Activated T-helper 2 cell treated with anti-CD3 and anti-CD28 coated beads, Interferon-gamma antibody, Interleukin-2, Interleukin-4, amounts not matched to agents 10 μg/mL and 5 μg/mL and 100 μg/mL, durations not matched to agents 14 hours and 24 hours and 36 hours (primary cell): ENCODE data around the gene RTTN. TPM values are rescaled to one million over a fixed set of nuclear protein-coding genes. Genes with fewer than 3 reads are reported as not detected.

Experiments
- DNase-seq: peaks from one replicate; pipeline ENCODE4 v3.0.0; 2021; ENCODE audit warnings: low spot score
- H3K27ac Mint-ChIP-seq: one replicate; pipeline ENCODE4 v1.8.0; 2021; ENCODE audit warnings: mixed read lengths
- H3K27me3 Mint-ChIP-seq: one replicate; pipeline ENCODE4 v1.8.0; 2021; ENCODE audit warnings: low read depth, mixed read lengths
- H3K36me3 Mint-ChIP-seq: one replicate; pipeline ENCODE4 v1.8.0; 2021; ENCODE audit warnings: low read depth, mixed read lengths
- H3K4me1 Mint-ChIP-seq: one replicate; pipeline ENCODE4 v1.8.0; 2021; ENCODE audit warnings: low read depth, mixed read lengths
- H3K4me3 Mint-ChIP-seq: one replicate; pipeline ENCODE4 v1.8.0; 2021; ENCODE audit warnings: low read depth, mild to moderate bottlenecking, moderate library complexity, mixed read lengths
- H3K9me3 Mint-ChIP-seq: one replicate; pipeline ENCODE4 v1.8.0; 2021; ENCODE audit warnings: mixed read lengths
- intact Hi-C: fragments of 100-400 bp; cut with micrococcal nuclease; formaldehyde crosslinking; loops from one replicate; pipeline ENCODE4 v1.15.1; 2023
- total RNA-seq: library from RNA; stranded (reverse); gene quantifications from 2 replicates; pipeline ENCODE4 v1.2.3, GENCODE V29; 2022

The RTTN gene
- total RNA-seq, 1 donor from 2014 or later, result 21.0 TPM

DNA sequence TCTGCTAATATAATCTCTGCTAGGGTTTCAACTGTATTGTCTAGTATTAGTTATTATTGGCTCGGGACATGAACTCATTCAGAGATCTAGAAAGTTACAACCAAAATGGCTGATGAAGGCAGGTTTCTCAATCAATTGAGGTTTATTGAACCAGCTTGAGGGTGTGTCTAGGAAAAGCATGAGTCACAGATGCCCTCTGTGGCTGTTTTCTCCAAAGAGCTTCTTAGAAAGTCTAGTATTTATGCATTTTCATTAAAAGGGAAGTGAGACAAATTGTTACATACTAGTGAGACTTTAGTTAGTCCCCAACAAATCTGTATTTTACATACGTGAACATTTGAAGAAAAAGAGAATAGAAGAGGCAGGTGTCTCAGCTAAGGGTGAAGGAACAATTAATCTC lies 23.0 kb upstream of the RTTN start:
- Mint-ChIP-seq H3K27ac (no peak overlapping the region), H3K4me3 (no peak overlapping the region), H3K36me3 (no peaks in the 10 kb centered on the region), H3K27me3 (peaks cover 2% of the 10 kb centered on the region), H3K4me1 (no peaks in the 10 kb centered on the region), H3K9me3 (peaks cover 22% of the 10 kb centered on the region)
- no peak for DNase-seq
- intact Hi-C loops, result no loop called here

DNA sequence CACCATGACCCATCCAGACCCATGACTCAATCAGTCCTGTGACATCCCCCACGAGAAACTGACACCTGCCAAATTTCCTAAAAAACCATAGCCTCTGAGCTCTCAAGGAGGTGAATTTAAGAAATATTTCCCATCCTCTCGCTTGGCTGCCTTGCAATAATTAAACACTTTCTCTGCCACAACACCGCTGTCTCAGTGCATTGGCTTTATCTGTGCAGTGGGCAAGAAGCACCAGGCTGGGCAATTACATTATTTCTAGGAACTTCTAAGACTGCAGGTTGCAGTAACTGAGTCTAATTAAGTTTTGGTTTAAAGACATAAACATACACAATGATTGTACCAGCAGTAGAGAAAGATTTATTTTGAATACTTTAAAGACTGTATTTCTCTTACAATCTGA lies 22.0 kb upstream of the RTTN start:
- intact Hi-C loops, result no loop called here
- Mint-ChIP-seq H3K4me1 (no peaks in the 10 kb centered on the region), H3K27ac (no peak overlapping the region), H3K27me3 (peaks cover 11% of the 10 kb centered on the region), H3K9me3 (peaks cover 22% of the 10 kb centered on the region), H3K4me3 (no peak overlapping the region), H3K36me3 (no peaks in the 10 kb centered on the region)
- DNase-seq, result no peak

DNA sequence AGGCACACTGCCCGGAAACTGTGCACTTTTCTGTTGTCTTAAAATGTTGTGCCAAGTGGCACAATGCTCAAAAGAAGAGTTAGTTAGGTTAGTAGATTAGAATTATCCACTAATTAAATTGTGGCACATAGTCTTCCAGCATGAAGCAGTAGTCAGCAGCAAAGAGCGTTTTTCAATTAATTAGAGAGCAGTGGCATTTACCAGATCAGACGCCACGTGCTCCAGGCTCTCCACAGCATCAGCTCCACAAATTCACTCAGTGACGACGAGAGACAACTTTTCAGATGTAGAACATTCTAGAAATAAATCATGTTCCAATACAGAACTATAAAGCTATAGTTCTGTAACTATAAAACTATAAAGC lies 16.4 kb upstream of the RTTN start:
- H3K27ac Mint-ChIP-seq, result no peak overlapping the region
- H3K36me3 Mint-ChIP-seq, result no peaks in the 10 kb centered on the region
- H3K27me3 Mint-ChIP-seq, result peaks cover 37% of the 10 kb centered on the region
- peaks cover under 1% of the 10 kb centered on the region for H3K9me3 Mint-ChIP-seq
- DNase-seq, result no peak
- intact Hi-C loops, result no loop called here
- H3K4me3 Mint-ChIP-seq, result no peak overlapping the region
- no peaks in the 10 kb centered on the region for H3K4me1 Mint-ChIP-seq

GRCh38 chr18:70221156-70221914 lies 15.8 kb upstream of the RTTN start:
- intact Hi-C loops, result no loop called here
- H3K4me1 Mint-ChIP-seq, result no peaks in the 10 kb centered on the region
- no peaks in the 10 kb centered on the region for H3K36me3 Mint-ChIP-seq
- peaks cover 37% of the 10 kb centered on the region for H3K27me3 Mint-ChIP-seq
- DNase-seq, result no peak
- no peak overlapping the region for H3K27ac Mint-ChIP-seq
- H3K9me3 Mint-ChIP-seq, result no peaks in the 10 kb centered on the region
- H3K4me3 Mint-ChIP-seq, result no peak overlapping the region

DNA sequence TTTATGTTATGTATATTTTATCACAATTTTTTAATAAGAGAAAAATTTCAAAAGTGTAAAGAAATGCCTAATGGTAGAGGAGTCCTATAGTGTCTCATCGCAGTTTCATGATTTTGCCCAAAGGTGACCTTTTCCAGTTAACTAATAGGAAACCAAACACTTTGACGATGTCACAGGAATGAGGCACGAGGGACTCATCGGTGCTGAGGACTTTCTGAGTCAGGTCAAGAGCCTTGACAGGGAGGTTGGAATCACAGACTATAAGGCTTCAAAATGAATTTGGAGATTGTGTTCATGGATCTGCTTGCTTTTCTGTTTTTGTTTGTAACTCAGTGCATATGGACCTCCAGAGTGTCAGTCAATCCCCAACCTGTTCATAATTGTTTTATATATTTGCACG lies 15.1 kb upstream of the RTTN start:
- Mint-ChIP-seq H3K27me3 (peaks cover 37% of the 10 kb centered on the region), H3K4me3 (no peak overlapping the region), H3K36me3 (no peaks in the 10 kb centered on the region), H3K27ac (no peak overlapping the region), H3K9me3 (no peaks in the 10 kb centered on the region), H3K4me1 (no peaks in the 10 kb centered on the region)
- intact Hi-C loops, result no loop called here
- DNase-seq, result no peak

DNA sequence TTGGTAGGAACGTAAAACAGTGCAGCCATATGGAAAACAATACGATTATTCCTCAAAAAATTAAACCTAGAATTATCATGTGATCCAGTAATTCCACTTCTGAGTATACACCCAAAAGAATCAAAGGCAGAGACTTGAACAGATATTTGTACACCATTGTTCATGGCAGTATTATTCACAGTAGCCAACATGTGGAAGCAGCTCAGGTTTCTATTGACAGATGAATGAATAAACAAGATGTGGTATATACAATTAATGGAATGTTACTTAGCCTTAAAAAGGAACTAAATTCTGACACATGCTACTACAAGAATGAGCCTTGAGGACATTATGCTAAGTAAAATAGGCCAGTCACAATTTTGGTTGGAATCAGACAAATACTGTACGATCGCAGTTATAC lies 14.2 kb upstream of the RTTN start:
- intact Hi-C loops, result no loop called here
- H3K36me3 Mint-ChIP-seq, result no peaks in the 10 kb centered on the region
- no peak overlapping the region for H3K4me3 Mint-ChIP-seq
- H3K27me3 Mint-ChIP-seq, result peaks cover 37% of the 10 kb centered on the region
- H3K4me1 Mint-ChIP-seq, result no peaks in the 10 kb centered on the region
- no peak for DNase-seq
- H3K27ac Mint-ChIP-seq, result no peak overlapping the region
- H3K9me3 Mint-ChIP-seq, result no peaks in the 10 kb centered on the region

DNA sequence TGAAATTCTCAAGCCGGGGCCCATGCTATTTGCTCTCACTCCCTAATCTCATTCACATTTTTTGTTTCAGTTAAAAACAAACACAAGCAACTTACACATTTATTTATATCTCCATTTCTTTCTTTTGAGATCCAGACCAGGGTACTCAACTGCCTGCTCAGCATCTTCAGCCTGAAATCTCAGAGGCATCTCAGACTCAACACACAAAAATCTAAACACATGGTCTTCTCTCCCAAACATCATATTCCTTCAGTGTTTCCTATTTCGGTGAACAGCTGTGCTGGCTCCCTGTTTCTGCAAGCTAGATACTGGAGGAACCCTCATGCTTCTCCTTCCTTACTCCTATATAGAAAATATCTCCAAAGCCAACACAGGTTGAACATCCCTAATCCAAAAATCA lies 11.3 kb upstream of the RTTN start:
- Mint-ChIP-seq H3K9me3 (no peaks in the 10 kb centered on the region), H3K36me3 (no peaks in the 10 kb centered on the region), H3K27me3 (peaks cover 38% of the 10 kb centered on the region), H3K4me3 (no peak overlapping the region), H3K27ac (no peak overlapping the region), H3K4me1 (no peaks in the 10 kb centered on the region)
- no peak for DNase-seq
- intact Hi-C loops, result no loop called here

DNA sequence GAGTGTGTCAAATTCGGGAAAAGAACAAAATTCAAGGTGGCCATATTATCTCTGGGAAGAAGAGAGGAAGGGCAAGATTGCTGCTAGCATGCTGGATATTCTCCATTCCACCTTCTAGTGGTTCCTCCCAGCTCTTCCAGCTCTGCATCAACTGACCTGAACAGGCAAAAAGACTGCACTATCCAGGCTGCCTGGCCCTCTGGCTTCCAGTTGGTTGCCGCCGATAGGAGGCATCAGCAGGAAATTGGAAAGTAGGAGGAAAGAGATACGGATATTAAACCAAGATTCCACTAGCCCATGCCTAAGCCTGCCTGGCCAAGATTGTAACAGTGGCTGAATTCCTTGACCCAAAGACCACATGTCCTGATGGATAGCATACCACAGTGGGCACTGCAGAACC lies 1.7 kb upstream of the RTTN start:
- no peak overlapping the region for H3K4me3 Mint-ChIP-seq
- peaks cover 17% of the 10 kb centered on the region for H3K27me3 Mint-ChIP-seq
- H3K9me3 Mint-ChIP-seq, result no peaks in the 10 kb centered on the region
- no peak for DNase-seq
- peaks cover 3% of the 10 kb centered on the region for H3K36me3 Mint-ChIP-seq
- peaks cover 21% of the 10 kb centered on the region for H3K4me1 Mint-ChIP-seq
- H3K27ac Mint-ChIP-seq, result no peak overlapping the region
- intact Hi-C loops, result loop anchor here (5.0 kb wide), 2 partner anchors 250 to 310 kb away; no protein-coding TSS in a partner anchor

GRCh38 chr18:70200286-70200685 lies 5.2 kb downstream of the RTTN start:
- intact Hi-C loops, result no loop called here
- H3K9me3 Mint-ChIP-seq, result no peaks in the 10 kb centered on the region
- H3K4me3 Mint-ChIP-seq, result no peak overlapping the region
- H3K27ac Mint-ChIP-seq, result no peak overlapping the region
- peaks cover 44% of the 10 kb centered on the region for H3K36me3 Mint-ChIP-seq
- no peaks in the 10 kb centered on the region for H3K27me3 Mint-ChIP-seq
- DNase-seq, result no peak
- H3K4me1 Mint-ChIP-seq, result peaks cover 18% of the 10 kb centered on the region

DNA sequence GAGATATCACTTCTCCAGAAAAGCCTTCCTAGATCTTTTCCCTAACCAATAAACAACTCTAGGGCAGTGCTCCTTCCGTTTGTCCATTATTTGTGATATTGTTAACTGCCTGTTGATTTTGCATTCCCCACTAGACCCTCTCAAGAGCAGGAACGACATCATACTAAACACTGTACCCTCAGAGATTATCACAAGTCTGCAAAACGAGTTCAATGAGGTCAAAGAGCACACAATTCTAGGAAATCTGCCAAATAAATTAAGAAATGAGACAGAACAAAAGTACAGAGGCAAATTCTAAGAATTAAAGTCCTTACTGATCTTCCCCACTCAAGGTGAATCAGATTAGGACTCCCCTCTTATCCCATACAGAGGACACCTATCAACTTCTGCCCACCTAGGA lies 7.6 kb downstream of the RTTN start:
- Mint-ChIP-seq H3K4me3 (no peak overlapping the region), H3K4me1 (peaks cover 25% of the 10 kb centered on the region), H3K36me3 (peaks cover 63% of the 10 kb centered on the region), H3K27ac (no peak overlapping the region), H3K27me3 (no peaks in the 10 kb centered on the region), H3K9me3 (no peaks in the 10 kb centered on the region)
- DNase-seq, result no peak
- intact Hi-C loops, result no loop called here

- H3K9me3 Mint-ChIP-seq, result no peaks in the 10 kb centered on the region
- H3K4me3 Mint-ChIP-seq, result no peak overlapping the region
- DNase-seq, result no peak
- H3K36me3 Mint-ChIP-seq, result peaks cover 63% of the 10 kb centered on the region
- peaks cover 23% of the 10 kb centered on the region for H3K4me1 Mint-ChIP-seq
- no peaks in the 10 kb centered on the region for H3K27me3 Mint-ChIP-seq
- intact Hi-C loops, result no loop called here
- H3K27ac Mint-ChIP-seq, result no peak overlapping the region
These were observed 8.5 kb downstream of the RTTN start for GRCh38 chr18:70197026-70197425.

GRCh38 chr18:70195852-70196434 lies 9.5 kb downstream of the RTTN start:
- Mint-ChIP-seq H3K36me3 (peaks cover 67% of the 10 kb centered on the region), H3K4me3 (no peak overlapping the region), H3K27me3 (no peaks in the 10 kb centered on the region), H3K9me3 (no peaks in the 10 kb centered on the region), H3K27ac (no peak overlapping the region), H3K4me1 (peaks cover 23% of the 10 kb centered on the region)
- no peak for DNase-seq
- intact Hi-C loops, result loop anchor here (1.0 to 2.0 kb wide), 2 partner anchors 238 to 259 kb away; no protein-coding TSS in a partner anchor

GRCh38 chr18:70195014-70195614 lies 10.4 kb downstream of the RTTN start:
- Mint-ChIP-seq H3K4me1 (peaks cover 22% of the 10 kb centered on the region), H3K27me3 (no peaks in the 10 kb centered on the region), H3K36me3 (peaks cover 64% of the 10 kb centered on the region), H3K4me3 (no peak overlapping the region), H3K27ac (peak overlapping the region; percentile 76), H3K9me3 (no peaks in the 10 kb centered on the region)
- no peak for DNase-seq
- intact Hi-C loops, result loop anchor here (1.0 to 2.0 kb wide), 2 partner anchors 239 to 260 kb away; no protein-coding TSS in a partner anchor
